Stimulated activated naive B cell treated with anti-CD40 and anti-IgM and Interleukin-4, amounts not matched to agents 10 μg/mL and 1 μg/mL and 100 μg/mL, for 72 hours (primary cell): ENCODE data around the gene IL1RL1.
A peak's percentile ranks its signal among the peaks of the same experiment; 100 is the strongest.

ENCODE experiments used
- ATAC-seq, 2 donors: fragments of 150-1000 bp; cut with Tn5 transposase; replicated peaks; 2 replicates each; pipeline ENCODE4 v1.10.0; 2021; ENCODE audit warnings: moderate library complexity in 1 of 2
- DNase-seq: peaks from one replicate; pipeline ENCODE4 v3.0.0; 2021
- H3K27ac Mint-ChIP-seq: one replicate; pipeline ENCODE4 v1.8.0; 2022; ENCODE audit warnings: mild to moderate bottlenecking, mixed read lengths
- H3K27me3 Mint-ChIP-seq, 2 donors: one replicate each; pipeline ENCODE4 v1.8.0; 2022; ENCODE audit warnings: mixed read lengths in 2 of 2
- H3K36me3 Mint-ChIP-seq, 2 donors: one replicate each; pipeline ENCODE4 v1.8.0; 2022; ENCODE audit warnings: mixed read lengths in 2 of 2, mild to moderate bottlenecking in 1 of 2
- H3K4me1 Mint-ChIP-seq, 2 donors: one replicate each; pipeline ENCODE4 v1.8.0; 2022; ENCODE audit warnings: mixed read lengths in 2 of 2, mild to moderate bottlenecking in 1 of 2
- H3K4me3 Mint-ChIP-seq, 2 donors: one replicate each; pipeline ENCODE4 v1.8.0; 2022; ENCODE audit warnings: mild to moderate bottlenecking in 2 of 2, mixed read lengths in 2 of 2, moderate library complexity in 1 of 2
- H3K9me3 Mint-ChIP-seq, 2 donors: one replicate each; pipeline ENCODE4 v1.8.0; 2022; ENCODE audit warnings: mixed read lengths in 2 of 2, mild to moderate bottlenecking in 1 of 2

The IL1RL1 gene

DNA sequence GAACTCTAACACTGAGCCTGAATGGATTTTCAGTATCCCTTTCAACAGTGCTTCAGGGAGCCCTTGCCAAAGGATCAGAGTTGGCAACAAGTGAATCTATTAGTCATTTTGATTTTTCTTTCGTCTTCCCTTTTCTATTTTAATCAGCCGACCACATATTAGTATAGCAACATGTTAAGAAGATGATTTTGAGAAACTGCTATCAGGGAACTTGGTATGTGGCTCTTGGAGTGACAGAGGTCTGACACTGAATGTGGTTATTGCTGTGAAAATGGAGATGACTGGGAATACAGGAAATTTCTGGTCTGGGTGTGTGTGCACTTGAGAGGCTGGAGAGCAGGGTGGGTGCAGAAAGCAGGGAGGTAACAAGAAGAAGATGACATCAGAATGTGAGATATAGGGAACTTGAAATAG is 28.7 kb upstream of the IL1RL1 start:
- no peaks in the 10 kb centered on the region for H3K4me1 Mint-ChIP-seq
- DNase-seq (no peak), ATAC-seq (peak; percentile 33 to 39)
- H3K4me3 Mint-ChIP-seq, result no peak overlapping the region
- no peaks in the 10 kb centered on the region for H3K9me3 Mint-ChIP-seq
- H3K27me3 Mint-ChIP-seq, result peaks cover 0 to 10% of the 10 kb centered on the region in 2 donors
- H3K36me3 Mint-ChIP-seq, result no peaks in the 10 kb centered on the region
- H3K27ac Mint-ChIP-seq, result no peak overlapping the region

DNA sequence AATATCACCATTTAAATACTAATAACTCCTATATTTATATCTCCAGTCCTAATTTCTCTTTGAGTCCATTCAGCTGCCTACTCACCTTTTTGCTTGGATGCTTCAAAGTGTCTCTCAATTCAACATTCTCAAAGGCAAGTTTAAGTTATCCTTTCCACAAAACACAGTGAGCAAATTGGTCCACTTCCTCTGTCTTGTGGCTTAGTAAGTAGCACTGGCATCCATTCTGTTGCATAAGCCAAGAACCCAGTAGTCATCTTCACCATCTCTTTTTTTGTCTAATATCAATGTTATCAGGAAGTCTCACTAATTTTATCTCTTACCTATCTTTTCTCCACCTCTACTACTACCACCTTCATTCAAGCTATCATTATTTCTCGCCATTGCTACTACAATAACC is 27.4 kb upstream of the IL1RL1 start:
- Mint-ChIP-seq H3K4me1 (no peaks in the 10 kb centered on the region), H3K27ac (no peak overlapping the region), H3K27me3 (no peaks in the 10 kb centered on the region), H3K36me3 (no peaks in the 10 kb centered on the region), H3K4me3 (no peak overlapping the region), H3K9me3 (no peaks in the 10 kb centered on the region)
- DNase-seq (no peak), ATAC-seq (no peak)

DNA sequence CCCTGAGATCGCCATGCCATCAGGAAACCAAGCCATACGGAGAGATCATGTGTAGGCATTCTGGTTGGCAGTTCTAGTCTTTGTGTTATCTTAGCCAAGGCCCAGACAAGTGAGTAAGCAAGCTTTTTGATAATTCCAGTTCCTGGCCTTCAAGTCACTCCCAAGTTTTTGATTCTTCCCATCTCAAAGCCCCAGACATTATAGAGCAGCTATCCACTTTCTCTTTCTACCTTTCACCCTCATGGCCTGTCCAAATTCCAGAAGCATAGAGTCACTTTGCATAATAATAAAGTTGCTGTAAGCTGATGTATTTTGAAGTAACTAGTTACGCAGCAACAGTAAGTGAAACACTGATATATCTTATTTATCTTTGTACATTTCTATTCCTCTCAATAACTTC is 26.8 kb upstream of the IL1RL1 start:
- H3K27me3 Mint-ChIP-seq, result no peaks in the 10 kb centered on the region

DNA sequence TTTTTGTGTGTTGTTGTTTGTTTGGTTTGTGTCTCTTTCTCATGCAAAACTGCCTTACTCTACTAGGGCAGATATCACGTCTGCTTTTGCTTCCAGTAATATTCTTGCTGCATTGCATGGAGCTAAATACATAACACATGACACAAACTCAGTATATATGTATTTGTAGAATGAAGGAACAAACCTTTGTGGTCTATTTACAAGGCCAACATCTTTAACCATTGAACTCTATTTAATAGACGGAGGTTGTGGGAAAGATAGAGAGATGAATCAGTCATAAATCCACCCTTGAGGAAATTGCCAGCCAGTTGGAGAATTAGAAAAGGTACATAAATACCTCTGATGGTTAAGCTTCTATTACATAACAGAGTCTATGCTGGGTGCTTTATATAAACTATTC is 26.0 kb upstream of the IL1RL1 start:
- Mint-ChIP-seq H3K27ac (no peak overlapping the region), H3K36me3 (no peaks in the 10 kb centered on the region), H3K4me3 (no peak overlapping the region), H3K4me1 (no peaks in the 10 kb centered on the region), H3K27me3 (no peaks in the 10 kb centered on the region), H3K9me3 (no peaks in the 10 kb centered on the region)
- DNase-seq (no peak), ATAC-seq (no peak)

More for the DNA sequence above, 26.8 kb upstream of the IL1RL1 start:
- H3K4me3 Mint-ChIP-seq, result no peak overlapping the region
- ATAC-seq (no peak), DNase-seq (no peak)
- H3K4me1 Mint-ChIP-seq, result no peaks in the 10 kb centered on the region
- H3K36me3 Mint-ChIP-seq, result no peaks in the 10 kb centered on the region
- H3K27ac Mint-ChIP-seq, result no peak overlapping the region
- no peaks in the 10 kb centered on the region for H3K9me3 Mint-ChIP-seq

DNA sequence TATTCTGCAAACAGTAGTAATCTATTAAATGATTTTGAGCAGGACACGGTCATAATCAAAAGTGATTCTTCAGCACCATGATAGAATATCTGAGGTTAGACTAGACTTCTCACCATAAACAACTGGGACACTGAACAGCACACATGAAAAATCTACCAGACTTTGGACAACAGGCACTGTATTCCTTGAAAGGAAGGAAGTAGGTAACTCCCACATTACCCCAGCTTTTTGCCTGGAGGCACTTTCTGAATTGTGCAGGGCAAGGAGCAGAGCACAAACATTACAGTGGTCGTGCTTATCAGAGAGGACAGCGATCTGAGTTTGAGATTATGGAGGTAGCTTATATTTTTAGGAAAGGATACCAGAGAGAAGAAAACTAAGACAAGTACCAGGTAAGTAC is 25.3 kb upstream of the IL1RL1 start:
- Mint-ChIP-seq H3K9me3 (no peaks in the 10 kb centered on the region), H3K4me1 (no peaks in the 10 kb centered on the region), H3K36me3 (no peaks in the 10 kb centered on the region), H3K27me3 (no peaks in the 10 kb centered on the region), H3K4me3 (no peak overlapping the region), H3K27ac (no peak overlapping the region)
- DNase-seq (no peak), ATAC-seq (no peak)

DNA sequence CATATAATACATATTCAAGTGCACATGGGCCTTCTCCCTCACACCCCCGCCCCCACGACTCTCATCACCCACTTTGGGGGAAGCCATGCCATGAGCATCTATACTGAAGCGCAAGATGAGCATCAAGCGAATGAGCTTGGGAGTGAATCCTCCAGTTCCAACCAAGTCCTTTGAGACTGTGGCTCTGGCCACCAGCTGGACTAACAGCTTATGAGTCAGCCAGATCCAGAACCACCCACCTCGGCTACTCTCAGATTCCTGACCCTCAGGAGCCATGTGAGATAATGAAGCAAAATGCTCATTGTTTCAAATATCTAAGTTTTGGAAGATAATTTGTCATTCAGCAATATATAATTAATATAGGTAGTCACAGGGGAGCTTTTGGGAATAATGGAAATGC is 22.2 kb upstream of the IL1RL1 start:
- Mint-ChIP-seq H3K36me3 (no peaks in the 10 kb centered on the region), H3K9me3 (no peaks in the 10 kb centered on the region), H3K27me3 (peaks cover 7 to 13% of the 10 kb centered on the region in 2 donors), H3K4me1 (peaks cover 2 to 16% of the 10 kb centered on the region in 2 donors), H3K4me3 (no peak overlapping the region), H3K27ac (no peak overlapping the region)
- ATAC-seq (no peak), DNase-seq (no peak)

DNA sequence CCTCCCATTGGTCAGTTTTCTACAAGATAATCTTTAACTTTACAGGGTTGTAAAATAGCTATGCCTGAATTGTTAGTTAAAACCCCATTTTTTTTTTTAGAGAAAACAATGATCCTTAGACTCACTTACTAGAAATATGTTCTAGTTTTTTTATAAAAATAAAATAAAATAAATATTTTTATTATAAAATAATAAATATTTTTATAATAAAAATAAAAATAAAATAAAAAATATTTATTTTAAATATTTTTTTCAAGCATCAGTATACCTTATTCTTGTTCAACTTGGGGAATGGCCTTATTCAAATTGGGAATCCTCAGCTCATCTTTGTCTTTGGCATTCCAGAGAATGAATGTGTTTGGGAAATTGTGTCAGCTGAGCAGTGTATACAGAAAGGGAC is 20.8 kb upstream of the IL1RL1 start:
- H3K27me3 Mint-ChIP-seq, result peaks cover 7 to 13% of the 10 kb centered on the region in 2 donors
- H3K36me3 Mint-ChIP-seq, result no peaks in the 10 kb centered on the region
- no peaks in the 10 kb centered on the region for H3K9me3 Mint-ChIP-seq
- H3K4me1 Mint-ChIP-seq, result peaks cover 6 to 24% of the 10 kb centered on the region in 2 donors
- no peak overlapping the region for H3K4me3 Mint-ChIP-seq
- no peak overlapping the region for H3K27ac Mint-ChIP-seq
- no peak for DNase-seq
- no peak for ATAC-seq

DNA sequence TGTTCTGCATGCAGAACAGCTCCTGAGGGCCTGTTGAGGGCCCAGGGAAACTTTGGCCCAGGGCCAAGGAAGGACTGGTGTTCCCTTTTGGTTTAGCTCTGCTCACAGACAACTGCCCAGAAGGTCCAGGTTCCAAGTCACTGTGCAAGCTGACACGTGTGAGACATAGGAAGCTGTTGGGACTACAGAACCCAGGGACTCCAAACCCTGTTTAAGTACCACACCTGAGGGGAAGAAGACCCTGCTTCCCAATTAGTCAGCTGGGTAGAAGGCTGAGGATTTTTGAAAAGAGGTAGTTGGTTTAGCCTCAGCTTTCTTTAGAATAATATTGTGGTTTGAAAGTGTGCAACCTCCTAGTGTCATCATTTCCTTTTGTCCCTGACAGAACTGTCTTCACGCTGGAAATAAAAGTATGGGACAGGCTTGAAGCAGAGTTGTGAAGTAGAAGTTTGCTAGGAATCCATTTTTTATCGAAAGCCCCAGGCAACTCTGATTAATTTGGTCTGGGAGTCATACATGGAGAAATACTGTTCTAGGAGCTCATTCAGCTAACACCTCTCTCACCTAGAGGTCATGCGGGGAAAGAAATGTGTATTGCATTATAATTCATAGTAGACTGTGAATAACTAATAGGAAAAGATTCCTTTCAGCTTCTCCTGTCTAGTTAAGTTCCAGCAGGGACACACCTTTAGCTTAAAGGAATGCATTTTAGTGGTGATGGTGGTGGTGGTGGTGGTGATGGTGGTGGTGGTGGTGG is 19.9 kb upstream of the IL1RL1 start:
- Mint-ChIP-seq H3K27ac (no peak overlapping the region), H3K4me3 (no peak overlapping the region), H3K27me3 (peaks cover 7 to 13% of the 10 kb centered on the region in 2 donors), H3K9me3 (no peaks in the 10 kb centered on the region), H3K36me3 (no peaks in the 10 kb centered on the region), H3K4me1 (peaks cover 6 to 24% of the 10 kb centered on the region in 2 donors)
- no peak for ATAC-seq
- DNase-seq, result no peak

DNA sequence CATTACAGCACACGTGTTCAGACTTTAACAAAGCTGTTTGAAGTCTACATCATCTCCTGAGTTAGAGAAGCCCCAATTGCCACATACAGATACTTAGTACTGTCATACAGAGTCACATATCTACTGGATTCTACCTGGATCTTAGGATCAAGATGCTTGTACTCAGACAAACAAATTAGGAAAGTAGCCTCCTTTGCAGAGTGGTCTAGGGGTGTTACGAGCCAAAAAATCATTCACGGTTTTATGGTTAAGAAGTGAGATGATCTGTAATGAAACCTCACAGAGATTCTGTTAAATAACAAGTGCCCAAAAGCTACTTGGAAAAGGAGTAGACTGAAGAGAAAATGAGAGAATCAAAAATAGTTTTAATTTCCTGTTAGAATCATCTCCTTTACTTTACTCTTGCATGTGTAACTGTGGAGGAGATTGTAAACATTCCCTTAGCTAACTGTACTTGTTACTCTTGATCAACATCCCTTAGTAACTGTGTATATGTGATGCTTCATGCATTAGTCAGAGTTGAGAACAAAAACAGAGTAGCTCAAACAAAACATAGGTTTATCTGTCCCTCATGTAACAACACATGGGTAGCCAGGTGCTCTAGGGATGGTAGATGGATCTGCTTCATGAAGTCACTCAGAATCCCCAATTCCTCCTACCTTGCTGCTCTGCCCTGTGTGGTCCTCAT is 16.4 kb upstream of the IL1RL1 start:
- H3K27ac Mint-ChIP-seq, result no peak overlapping the region
- H3K36me3 Mint-ChIP-seq, result no peaks in the 10 kb centered on the region
- H3K27me3 Mint-ChIP-seq, result peaks cover 12 to 20% of the 10 kb centered on the region in 2 donors
- H3K9me3 Mint-ChIP-seq, result no peaks in the 10 kb centered on the region
- H3K4me1 Mint-ChIP-seq, result peaks cover 6 to 24% of the 10 kb centered on the region in 2 donors
- DNase-seq (no peak), ATAC-seq (no peak)
- no peak overlapping the region for H3K4me3 Mint-ChIP-seq

DNA sequence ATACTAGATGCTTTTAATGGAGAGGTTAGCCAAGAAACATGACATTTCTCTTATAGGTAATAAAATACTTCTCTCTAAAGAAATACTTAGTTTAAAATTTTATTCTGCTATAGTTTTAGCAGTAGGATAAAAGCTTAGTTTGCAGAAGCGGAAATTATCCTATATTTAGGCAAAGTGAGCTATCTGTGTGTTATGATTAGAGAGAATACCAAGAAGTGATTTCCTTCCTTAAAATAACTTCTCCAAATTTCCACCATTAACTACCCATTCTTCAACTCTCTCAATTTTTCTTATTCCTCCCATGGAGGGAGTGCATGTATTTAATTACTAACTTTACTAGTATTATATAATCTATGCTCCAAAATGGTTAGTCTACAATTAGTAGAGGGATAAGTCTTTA is 15.8 kb upstream of the IL1RL1 start:
- no peaks in the 10 kb centered on the region for H3K36me3 Mint-ChIP-seq
- H3K4me3 Mint-ChIP-seq, result no peak overlapping the region
- DNase-seq (no peak), ATAC-seq (no peak)
- peaks cover 6 to 24% of the 10 kb centered on the region in 2 donors for H3K4me1 Mint-ChIP-seq
- no peaks in the 10 kb centered on the region for H3K9me3 Mint-ChIP-seq
- H3K27ac Mint-ChIP-seq, result no peak overlapping the region
- H3K27me3 Mint-ChIP-seq, result peaks cover 16 to 26% of the 10 kb centered on the region in 2 donors

DNA sequence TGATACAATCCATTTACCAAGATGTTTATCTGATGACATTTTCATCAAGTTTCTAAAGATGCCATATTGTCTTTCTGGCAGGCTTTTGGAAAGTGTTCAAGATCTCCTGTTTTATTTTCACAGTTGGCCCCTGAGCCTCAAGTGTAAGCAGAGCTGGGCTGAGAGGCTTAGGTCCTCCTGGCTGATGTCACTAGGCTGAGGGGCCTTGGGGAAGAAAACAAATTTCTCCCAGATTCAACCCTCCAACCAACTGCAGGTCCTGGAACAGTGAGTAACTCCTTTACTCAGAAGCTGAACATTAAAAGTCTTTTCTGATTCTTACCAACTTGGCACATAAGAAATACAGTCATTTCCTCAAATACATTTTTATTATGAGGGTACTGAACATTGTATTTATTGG is 14.9 kb upstream of the IL1RL1 start:
- Mint-ChIP-seq H3K4me3 (no peak overlapping the region), H3K4me1 (peaks cover 7 to 27% of the 10 kb centered on the region in 2 donors), H3K27ac (no peak overlapping the region), H3K36me3 (no peaks in the 10 kb centered on the region), H3K9me3 (no peaks in the 10 kb centered on the region), H3K27me3 (peaks cover 16 to 26% of the 10 kb centered on the region in 2 donors)
- no peak for ATAC-seq
- DNase-seq, result no peak

DNA sequence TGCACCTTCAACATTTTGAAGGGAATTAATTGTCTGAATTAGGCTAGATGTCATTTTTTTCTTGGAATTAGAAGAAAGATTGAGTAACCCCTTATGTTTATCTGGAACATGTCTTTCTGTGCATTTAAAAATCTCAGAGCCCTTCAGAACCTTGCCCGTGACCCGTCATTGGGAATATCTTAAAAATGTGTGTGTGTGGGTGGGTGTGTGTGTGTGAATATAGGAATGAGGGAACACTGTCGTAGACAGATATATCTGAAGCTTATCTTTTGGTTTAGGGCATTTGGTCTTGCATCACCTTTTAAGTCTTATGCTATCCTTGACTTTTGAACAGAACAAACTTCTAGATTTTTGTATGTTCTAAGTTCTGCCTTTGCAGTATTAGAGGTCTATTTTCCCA is 13.5 kb upstream of the IL1RL1 start:
- Mint-ChIP-seq H3K4me1 (peaks cover 13 to 28% of the 10 kb centered on the region in 2 donors), H3K36me3 (no peaks in the 10 kb centered on the region), H3K27ac (no peak overlapping the region), H3K27me3 (peaks cover 14 to 19% of the 10 kb centered on the region in 2 donors), H3K9me3 (no peaks in the 10 kb centered on the region), H3K4me3 (no peak overlapping the region)
- DNase-seq (no peak), ATAC-seq (no peak)

DNA sequence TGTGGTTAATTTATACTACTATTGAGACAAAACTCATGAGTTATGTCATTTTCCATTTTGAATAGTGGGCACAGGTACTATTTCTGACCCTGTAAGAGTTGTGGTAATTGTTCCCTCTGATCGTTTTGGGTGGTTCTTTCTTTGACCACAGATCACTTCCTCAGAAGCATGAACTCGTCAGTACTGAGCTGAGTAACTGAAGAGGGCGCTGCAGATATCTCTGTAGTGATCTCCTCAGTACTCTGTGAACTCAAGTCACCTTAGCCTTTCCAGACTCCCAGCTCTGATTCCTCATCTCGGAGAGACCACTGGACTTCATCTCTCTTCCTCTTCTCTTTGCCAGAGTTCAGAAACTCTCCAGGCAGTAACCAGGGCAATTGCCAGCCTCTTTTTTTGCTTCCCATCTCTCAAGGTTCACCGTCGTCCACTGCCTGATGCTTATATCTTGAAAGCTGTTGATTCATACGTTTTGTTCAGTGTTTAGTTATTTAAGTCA is 9.4 kb upstream of the IL1RL1 start:
- ATAC-seq (peak; percentile 98 to 100), DNase-seq (peak; percentile 62)
- Mint-ChIP-seq H3K27me3 (peaks cover 24 to 26% of the 10 kb centered on the region in 2 donors), H3K4me3 (peak overlapping the region; percentile 33 to 37), H3K27ac (no peak overlapping the region), H3K36me3 (no peaks in the 10 kb centered on the region), H3K4me1 (peaks cover 15 to 28% of the 10 kb centered on the region in 2 donors), H3K9me3 (no peaks in the 10 kb centered on the region)

DNA sequence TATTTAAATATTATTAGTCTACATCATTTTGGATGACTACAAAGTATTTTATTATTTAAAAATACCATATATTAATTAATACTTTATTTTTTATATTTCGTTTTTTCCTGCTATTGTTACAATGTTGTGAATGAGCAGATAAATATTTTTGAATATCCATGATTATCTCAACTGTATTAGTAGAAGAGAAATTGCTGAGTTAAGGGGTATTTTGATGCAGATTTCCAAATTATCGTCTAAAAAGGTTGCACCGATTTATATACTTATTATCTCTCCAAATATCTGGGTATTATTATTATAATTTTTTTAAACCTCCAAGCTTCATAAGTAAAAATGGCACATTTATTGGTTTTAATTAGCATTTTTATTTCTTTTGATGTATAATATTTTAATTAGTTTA is 8.9 kb upstream of the IL1RL1 start:
- H3K27ac Mint-ChIP-seq, result no peak overlapping the region
- no peaks in the 10 kb centered on the region for H3K9me3 Mint-ChIP-seq
- peaks cover 15 to 28% of the 10 kb centered on the region in 2 donors for H3K4me1 Mint-ChIP-seq
- no peak overlapping the region for H3K4me3 Mint-ChIP-seq
- no peak for ATAC-seq
- DNase-seq, result no peak
- H3K27me3 Mint-ChIP-seq, result peaks cover 29 to 31% of the 10 kb centered on the region in 2 donors
- H3K36me3 Mint-ChIP-seq, result no peaks in the 10 kb centered on the region

DNA sequence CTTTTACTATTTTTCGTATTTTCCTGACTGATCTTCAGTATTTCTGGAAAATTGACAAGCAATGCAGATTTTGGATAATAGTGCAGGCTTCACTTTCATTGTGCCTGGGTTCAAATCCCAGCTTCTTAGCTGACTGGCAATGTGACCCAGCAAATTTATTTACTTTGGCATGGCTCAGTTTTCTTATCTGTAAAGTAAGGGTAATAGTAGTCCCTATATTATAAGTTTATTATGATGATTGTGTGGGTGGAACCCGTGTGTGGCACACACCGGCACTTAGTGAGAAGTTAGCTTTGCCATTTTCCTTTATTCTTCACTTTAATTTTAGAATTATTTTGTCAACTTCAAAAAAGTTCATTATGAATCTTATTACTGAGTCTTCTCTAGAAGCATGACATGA is 7.8 kb upstream of the IL1RL1 start:
- peaks cover 15 to 28% of the 10 kb centered on the region in 2 donors for H3K4me1 Mint-ChIP-seq
- H3K27ac Mint-ChIP-seq, result no peak overlapping the region
- DNase-seq, result no peak
- H3K36me3 Mint-ChIP-seq, result no peaks in the 10 kb centered on the region
- no peak for ATAC-seq
- no peaks in the 10 kb centered on the region for H3K9me3 Mint-ChIP-seq
- no peak overlapping the region for H3K4me3 Mint-ChIP-seq
- H3K27me3 Mint-ChIP-seq, result peaks cover 29 to 42% of the 10 kb centered on the region in 2 donors
